Anterior cingulate cortex (tissue), 58 donors: ENCODE data around the gene LRRC57.
"Not testable (repeated sequence)": the region's sequence is repeated elsewhere in the genome, so short reads cannot be mapped to it uniquely, and the experiment has no call there.

ENCODE experiments used
- DNase-seq, 58 donors: peaks; one replicate each; lab custom pipeline; 2025; lab: John Stamatoyannopoulos, UW

Gene LRRC57

DNA sequence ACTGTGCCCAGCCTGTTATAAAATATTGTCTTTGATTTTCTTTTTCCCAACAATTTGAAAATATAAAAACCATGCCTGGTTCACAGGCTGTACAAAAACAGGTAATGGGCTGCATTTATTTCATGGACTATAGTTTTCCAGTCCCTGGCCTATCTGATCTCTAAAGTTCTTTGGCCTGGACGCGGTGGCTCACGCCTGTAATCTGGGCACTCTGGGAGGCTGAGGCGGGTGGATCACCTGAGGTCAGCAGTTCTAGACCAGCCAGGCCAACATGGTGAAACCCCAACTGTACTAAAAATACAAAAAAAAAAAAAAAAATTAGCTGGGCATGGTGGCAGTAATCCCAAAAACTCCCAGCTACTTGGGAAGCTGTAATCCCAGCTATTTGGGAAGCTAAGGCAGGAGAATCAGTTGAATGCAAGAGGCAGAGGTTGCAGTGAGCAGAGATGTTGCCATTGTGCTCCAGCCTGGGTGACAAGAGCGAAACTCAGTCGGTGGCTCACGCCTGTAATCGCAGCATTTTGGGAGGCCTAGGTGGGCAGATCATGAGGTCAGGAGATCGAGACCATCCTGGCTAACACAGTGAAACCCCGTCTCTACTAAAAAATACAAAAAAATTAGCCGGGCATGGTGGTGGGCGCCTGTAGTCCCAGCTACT lies 8.1 kb upstream of the LRRC57 start:
- not testable (repeated sequence) for DNase-seq

DNA sequence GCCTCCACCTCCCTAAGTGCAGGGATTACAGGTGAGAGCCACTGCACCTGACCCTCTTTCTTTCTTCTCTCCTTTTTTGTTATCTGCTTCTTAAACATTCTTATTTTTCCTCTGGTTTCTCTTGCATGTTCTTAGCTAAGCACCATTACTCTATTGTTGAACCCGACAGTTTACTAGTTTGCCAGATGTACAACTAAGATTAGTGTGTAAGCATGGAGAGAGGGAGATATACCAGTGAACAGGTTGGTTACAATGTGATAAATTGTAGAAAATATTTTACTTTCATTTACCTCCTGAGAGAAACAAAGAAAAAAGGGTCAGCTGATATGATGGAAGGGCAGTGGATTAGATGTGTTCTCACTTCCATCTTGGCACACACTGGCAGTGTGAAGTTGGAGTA lies 5.0 kb upstream of the LRRC57 start:
- no peak for DNase-seq

DNA sequence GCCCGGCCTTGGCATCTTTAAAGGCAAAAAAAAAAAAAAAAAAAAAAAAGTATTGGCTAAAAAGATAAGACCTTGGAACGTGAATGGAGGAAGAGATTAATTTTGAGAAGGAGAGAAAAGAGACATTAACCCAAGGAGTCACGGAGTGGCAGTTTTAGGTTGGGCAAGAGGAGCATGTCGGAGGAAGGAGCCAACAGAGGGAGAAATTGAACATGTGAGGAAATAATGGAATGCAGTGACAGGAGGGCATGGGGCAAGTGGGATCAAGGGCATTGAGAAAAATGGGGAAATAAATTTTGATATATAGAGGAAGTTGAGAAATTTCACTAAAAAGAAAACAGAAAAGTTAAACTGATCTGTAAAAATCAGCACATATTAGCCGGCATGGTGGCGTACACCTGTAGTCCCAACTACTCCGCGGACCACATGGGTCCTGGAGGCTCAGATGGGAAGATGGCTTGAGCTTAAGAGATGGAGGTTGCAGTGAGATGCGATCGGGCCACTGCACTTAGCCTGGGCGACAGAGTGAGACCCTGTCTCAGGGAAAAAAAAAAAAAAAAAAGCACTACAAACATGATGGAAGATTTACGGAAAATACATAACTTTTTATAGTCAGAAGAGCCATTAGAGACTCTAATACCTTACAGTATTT lies 1.3 kb upstream of the LRRC57 start:
- DNase-seq = no peak

DNA sequence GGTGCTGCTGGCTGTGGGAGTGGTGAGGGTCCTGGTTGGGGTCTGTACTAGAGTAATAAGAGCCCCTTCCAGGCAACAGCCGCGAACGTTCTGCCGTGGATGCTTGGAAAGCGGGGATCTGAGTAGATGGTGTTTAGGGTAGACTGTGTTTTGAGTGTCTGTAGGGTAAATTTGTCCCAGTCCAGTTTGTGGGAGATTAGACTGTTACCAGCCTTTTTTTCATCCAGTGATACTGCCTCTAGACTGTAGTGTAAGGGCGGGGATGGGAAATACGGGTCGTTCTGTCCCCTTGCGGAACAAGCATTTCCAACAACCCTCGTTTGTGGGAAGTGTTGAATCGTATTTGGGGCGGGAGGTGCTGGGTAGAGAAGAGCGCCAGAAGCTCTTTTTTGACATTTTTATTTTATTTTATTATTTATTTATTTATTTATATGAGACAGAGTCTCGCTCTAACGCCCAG lies 469 bp upstream of the LRRC57 start:
- peak in 4 of 58 donors; percentile 2 to 36 (median 20) for DNase-seq

DNA sequence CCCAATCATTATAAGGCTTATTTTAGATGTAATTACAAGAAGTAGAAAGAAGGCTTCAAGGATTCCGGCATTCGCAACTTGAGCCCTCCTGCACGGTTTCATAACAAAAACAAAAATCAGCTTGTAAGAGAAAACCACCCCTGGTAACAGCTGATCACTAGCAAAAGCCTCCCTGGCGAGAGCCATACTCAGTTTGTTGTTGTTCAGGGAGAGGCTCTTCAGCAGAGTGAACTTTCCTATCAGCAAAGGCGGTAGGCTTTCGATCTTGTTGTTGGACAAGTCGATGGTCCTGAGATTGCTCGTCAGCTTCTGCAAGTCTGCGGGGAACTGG lies 710 bp downstream of the LRRC57 start:
- DNase-seq = peak in 3 of 58 donors; percentile 28 to 50 (median 45)

DNA sequence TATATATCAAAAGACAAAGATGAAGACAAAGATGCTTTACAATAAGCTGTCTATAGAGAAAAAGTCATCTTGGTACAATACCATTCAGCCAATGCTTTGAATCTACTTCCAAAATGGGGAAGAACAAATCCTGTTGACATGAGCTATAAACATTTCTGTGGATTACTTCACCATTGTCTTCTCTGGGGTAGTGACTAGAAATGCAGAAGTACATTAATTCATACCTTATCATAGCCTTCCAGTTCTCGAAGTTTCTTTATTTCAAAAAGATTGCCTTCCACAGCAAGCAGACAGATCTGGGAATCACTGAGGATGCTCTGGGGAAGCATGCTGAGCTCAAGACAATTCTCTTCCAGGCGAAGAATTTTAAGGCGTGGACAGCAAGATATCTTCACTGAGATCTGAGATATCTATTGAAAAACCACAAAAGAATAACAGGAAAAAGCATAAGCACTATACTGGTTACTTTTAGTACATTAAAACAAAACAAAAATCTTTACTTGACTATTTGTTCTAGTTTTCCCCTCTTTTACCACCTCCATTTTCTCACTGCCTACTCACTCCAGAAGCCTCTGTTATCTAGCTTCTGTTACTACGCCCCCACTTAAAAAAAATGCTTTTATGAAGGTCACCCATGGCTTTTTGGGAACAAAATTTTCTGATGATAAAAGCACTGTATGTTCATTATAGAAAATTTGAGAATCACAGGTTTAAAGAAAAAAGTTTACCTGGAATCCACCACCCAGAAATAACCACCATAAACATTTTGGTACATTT lies 3.6 kb downstream of the LRRC57 start:
- no peak for DNase-seq

DNA sequence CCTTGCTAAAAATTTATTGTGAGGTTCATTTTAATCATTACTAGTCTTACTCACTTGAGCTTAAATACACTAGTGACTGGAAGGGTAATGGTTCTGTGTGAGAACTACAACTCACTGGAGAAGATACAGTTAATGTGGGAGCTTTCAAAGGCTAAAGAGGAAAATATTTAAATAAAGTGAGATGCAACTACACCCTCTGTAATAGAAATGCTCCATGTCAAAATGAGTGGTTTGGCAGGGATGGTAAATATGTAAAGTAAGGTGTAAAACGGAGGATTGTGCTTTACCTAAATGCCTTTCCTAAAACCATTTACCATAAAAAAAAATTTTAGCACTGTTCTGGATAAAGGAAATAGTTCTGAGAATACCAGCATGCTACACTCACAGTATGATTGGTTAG lies 15.3 kb downstream of the LRRC57 start:
- no peak for DNase-seq

DNA sequence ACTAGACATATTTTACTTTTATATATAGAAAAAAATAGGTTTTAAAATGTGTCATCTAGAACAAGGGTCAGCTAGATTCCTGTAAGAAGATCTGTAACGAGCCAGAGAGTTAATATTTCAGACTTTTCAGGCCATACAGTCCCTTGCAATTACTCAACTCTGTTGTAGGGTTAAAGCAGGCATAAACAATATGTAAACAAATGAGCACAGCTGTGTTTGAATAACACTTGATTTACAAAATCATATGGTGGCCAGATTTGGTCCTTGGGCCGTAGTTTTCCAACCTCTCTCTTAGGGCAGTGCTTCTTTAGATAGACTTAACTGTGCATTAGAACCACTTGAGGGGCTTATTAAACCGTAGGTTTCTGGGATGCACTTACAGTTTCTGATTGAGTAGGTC lies 19.6 kb downstream of the LRRC57 start:
- no peak for DNase-seq

DNA sequence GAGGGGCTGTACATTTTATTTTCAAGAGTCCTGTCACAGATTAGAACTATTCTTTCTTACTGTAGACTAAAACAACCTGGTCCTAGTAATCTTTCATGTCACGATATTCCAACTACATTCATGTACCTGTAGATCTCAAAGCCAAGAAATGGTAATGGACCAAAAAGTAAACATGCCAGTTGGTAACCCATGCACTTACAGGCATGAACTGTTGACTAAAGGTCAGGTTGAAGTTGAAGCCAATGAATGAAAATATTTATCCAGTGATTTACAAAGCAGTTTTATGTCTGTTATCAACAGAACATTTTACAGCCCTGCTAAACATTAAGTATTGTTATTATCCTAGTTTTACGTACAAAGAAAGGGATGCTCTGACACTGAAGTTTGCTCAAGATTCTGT lies 25.3 kb downstream of the LRRC57 start:
- DNase-seq = no peak

DNA sequence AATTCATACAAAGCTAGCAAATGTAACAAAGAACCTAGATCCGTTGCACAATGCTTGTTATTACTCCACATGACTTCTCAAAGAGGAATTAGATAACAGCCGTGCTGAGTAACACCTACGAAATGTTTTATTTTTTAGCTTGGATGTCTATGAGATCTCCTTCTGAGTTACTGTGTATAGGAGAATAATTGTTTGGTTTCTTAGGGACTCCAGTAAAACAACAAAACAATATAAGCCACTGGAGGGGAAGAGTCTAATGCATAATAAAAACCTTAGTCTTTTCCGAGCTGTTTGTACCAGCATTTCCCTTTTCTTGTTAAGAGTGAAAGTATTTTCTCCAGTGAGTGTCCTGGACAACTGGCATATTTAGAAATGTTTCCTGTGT lies 37.6 kb downstream of the LRRC57 start:
- no peak for DNase-seq

DNA sequence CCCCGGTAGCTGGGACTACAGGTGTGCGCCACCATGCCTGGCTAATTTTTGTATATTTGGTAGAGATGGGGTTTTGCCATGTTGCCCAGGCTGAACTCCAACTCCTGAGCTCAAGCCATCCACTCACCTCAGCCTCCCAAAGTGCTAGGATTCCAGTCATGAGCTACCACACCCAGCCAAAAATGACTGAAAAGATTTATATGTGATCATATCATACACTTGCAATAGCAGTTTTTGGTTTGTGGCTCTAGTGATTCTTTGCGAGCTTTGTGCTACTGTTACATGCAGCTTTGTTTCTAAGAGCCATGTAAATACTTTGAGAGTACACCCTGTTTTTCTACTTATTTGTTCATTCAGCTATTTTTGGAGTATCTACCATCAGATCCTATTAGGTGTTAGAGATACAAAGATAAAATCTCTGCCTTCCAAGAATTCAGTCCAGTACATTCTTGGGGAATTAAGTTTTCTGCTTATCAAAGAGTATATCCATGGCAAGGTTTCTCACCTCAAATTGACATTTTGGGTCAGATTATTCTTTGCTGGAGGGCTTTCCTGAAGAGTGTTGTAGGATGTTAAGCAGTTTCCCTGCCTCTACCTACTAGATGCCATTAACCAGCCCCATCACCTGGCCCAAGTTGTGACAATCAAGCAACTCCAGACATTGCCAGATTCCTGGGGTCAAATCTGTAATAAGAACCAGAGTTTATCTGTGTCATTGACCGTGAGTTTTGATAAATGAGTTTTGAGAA lies 38.2 kb downstream of the LRRC57 start:
- no peak for DNase-seq

DNA sequence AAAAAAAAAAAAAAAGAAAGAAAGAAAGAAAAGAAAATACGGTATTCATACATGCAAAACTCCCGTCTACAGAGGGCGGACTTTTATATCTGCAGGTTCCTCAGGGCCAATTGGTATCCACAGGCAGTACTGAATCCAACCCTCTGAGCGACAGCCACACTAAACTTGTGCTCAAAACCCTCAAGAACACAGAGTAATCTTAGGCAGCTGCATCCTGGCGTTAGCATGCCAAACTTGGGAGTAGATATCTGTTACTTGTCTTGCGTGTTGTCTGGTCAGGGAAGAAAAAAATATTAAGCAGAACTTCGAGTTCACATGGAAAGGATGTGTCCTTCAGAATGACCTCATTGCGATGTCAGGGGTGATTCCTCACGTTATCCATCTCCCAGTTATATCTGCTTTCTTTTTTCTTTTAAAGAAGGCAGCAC lies 40.3 kb downstream of the LRRC57 start:
- no peak for DNase-seq

DNA sequence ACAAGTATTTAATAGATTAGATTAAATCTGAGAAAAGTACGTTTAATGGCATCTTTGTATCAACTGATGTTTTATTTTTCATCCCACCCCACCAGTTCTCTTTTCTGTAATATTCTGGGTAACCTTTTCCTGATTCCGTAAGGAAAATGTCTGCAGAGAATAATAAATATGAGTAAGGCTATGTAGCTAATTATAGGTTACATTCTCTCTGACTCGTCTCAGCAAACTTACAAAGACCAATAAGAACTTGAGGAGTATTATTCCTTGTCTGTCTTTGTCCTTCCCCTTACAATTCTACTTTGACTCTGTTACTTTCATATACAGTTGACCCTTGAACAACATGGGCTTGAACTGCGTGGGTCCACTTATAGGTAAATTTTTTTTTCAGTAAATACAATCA lies 41.1 kb downstream of the LRRC57 start:
- no peak for DNase-seq

DNA sequence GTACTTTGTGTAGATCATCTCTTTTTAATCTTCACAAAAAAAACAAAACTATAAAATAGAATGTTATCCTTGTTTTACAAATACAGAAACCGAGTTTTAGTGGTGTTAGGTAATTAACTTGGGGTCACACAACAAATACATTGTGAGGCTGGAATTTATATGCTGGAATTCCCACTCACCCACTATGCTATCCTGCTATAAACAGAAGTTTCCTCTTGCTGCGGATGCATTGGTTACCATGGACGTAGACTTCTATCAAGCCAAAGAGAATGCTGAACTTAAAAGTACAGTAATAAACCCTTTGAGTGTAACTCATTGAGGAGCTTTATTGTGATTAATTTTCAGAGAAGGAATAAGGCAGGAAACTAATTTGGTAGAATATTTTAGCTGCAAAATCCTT lies 44.0 kb downstream of the LRRC57 start:
- no peak for DNase-seq

DNA sequence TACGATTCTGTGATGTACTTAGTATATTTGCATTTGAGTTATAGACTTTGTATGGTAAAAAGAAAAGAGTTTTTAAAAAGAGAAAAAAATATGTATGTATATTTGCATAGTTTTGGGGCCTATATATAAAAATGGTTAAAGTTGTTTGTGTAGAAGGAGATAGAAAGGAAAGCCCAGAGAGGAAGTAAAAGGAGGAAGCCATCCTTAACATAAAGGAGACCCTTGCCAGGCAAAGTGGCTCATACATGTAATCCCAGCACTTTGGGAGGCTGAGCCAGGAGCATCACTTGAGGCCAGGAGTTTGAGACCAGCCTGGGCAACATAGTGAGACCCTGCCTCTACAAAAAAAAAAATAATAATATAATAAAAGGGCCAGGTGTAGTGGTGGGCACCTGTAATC lies 44.8 kb downstream of the LRRC57 start:
- no peak for DNase-seq

DNA sequence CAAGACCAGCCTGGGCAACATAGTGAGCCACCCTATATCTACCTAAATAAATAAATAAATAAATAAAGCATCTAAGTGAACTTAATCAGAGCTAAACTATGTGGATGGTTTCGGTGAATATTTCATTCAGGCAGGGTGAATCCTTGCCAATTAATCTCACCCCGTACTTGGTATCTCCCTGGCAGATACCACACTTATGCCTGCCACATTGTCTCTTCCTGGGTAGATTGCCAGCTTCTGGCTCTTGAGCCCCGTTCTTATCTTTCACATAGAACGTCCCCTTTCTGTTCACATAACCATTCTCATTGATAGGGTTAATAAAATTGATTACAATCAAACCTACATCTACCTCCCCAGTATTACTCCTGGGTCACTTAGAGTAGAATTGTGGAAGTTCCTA lies 46.1 kb downstream of the LRRC57 start:
- no peak for DNase-seq

DNA sequence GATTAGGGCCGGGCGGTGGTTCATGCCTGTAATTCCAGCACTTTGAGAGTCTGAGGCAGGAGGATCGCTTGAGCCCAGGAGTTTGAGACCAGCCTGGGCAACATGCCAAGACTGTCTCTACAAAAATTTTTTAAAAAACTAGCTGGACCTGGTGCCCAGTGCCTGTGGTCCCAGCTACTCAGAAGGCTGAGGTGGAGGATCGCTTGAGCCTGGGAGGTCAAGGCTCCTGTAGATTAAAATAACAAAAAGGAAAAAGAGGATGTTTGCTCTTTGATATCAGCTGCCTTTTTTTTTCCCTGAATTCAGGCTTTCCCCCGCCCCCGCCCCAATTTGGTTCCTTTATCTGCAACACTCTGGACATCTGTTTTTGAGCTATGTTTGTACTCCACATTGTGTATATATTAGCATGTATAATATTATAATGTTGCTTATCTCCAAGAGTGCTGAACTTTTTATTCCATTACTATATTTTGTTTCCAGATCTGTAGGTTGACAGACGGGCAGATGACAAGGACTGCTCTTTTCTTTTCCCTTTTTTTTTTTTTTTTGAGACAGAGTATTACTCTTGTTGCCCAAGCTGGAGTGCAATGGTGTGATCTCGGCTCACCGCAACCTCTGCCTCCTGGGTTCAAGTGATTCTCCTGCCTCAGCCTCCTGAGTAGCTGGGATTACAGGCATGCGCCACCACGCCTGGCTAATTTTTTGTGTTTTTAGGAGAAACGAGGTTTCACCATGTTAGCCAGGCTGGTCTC lies 48.6 kb downstream of the LRRC57 start:
- peak in 2 of 58 donors; percentile 14 to 21 for DNase-seq

DNA sequence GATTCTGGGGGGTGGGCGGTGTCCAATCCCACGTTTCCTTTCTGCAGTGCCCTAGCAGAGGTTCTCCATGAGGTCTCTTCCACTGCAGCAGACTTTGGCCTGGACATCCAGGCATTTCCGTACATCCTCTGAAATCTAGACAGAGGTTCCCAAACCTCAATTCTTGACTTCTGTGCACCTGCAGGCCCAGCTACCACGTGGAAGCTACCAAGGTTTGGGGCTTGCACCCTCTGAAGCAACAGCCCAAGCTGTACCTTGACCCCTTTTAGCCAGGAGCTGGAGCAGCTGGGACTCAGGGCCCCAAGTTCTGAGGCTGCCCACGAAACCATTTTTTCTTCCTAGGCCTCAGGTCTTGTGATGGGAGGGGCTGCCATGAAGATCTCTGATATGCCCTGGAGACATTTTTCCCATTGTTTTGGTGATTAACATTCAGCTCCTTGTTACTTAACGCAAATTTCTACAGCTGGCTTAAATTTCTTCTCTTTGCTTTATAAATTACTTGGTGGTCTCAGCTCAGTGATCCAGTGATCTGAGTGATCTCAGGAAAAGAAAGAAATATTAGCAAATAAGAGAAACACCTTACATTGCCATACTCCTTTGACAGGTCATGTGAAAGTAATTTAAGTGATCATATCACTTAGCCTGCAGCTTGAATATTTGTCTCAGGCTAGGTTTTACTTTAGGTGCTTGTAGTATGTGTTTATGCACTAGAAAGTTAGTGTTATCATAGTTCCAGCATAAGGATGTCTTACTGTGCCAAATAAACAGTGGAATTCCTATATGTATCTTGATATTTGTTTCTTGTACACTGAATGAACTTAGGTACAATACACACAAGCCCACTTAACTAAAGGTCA lies 50.2 kb downstream of the LRRC57 start:
- no peak for DNase-seq
